ENCODE results near the gene MMP28.

DNA sequence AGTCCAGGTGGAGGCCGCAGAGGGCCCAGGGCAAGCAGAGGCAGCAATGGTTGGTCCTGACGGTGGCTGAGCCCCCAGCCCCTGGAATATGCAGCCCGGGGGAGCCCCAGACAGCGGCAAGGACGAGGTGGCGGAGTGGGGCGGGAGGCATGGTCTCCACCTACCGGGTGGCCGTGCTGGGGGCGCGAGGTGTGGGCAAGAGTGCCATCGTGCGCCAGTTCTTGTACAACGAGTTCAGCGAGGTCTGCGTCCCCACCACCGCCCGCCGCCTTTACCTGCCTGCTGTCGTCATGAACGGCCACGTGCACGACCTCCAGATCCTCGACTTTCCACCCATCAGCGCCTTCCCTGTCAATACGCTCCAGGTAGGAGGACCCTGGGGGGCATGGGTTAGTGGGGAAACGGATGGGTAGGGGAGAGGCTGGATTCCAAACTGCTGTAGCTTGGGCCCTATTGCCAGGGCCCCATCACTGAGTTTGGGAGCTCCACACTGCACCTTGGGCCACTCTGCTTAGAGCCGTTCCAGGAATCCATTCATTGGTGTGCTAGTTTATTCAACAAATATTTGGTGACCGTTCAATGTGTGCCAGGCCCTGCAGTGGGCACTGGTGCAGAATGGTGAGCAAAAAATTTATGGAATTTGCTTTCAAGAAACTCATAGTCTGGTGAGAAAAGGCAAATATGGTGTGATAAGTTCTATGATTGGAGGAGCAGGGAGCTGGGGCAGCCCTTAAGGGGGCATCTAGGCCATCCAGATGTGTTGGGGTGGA is 60.2 kb downstream of the MMP28 start:
- TF ChIP-seq FOS (IDR thresholded peaks at IDR 0.05; ENCODE audit: low read depth, low read length) = no peak
- no peak for TF ChIP-seq POLR2A (IDR thresholded peaks at IDR 0.05; ENCODE audit: low read depth, low read length)
- TF ChIP-seq, protein P1, sequence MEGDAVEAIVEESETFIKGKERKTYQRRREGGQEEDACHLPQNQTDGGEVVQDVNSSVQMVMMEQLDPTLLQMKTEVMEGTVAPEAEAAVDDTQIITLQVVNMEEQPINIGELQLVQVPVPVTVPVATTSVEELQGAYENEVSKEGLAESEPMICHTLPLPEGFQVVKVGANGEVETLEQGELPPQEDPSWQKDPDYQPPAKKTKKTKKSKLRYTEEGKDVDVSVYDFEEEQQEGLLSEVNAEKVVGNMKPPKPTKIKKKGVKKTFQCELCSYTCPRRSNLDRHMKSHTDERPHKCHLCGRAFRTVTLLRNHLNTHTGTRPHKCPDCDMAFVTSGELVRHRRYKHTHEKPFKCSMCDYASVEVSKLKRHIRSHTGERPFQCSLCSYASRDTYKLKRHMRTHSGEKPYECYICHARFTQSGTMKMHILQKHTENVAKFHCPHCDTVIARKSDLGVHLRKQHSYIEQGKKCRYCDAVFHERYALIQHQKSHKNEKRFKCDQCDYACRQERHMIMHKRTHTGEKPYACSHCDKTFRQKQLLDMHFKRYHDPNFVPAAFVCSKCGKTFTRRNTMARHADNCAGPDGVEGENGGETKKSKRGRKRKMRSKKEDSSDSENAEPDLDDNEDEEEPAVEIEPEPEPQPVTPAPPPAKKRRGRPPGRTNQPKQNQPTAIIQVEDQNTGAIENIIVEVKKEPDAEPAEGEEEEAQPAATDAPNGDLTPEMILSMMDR (conservative IDR thresholded peaks at IDR 0.05; ENCODE audit: low read depth, low read length) = no peak
- no peak for TF ChIP-seq BHLHE40 (IDR thresholded peaks at IDR 0.05; ENCODE audit: low read depth, low read length)
- no peak for TF ChIP-seq MAFK (IDR thresholded peaks at IDR 0.05; ENCODE audit: low read depth, low read length)
- no peak for TF ChIP-seq MXI1 (IDR thresholded peaks at IDR 0.05; ENCODE audit: borderline replicate concordance, low read depth, low read length)

Data from IMR-90 (cell line).